Hepatocyte (in vitro differentiated cells): ENCODE results near the gene DNM3.

ENCODE experiments used
- EZH2 ChIP-seq: fragments of 200-600 bp; sonication (generic); IDR thresholded peaks from 2 replicates; pipeline ENCODE4 v1.6.1; 2016; ENCODE audit warnings: antibody characterized with exemption, mild to moderate bottlenecking, borderline replicate concordance
- EZH2phosphoT487 ChIP-seq: fragments of 200-600 bp; sonication (generic); IDR thresholded peaks from one replicate; pipeline ENCODE4 v1.6.1; 2018; ENCODE audit warnings: antibody characterized with exemption, mild to moderate bottlenecking, low read depth, moderate library complexity; ENCODE audit not compliant: unreplicated experiment, severe bottlenecking
- TF ChIP-seq, protein P1 (sequence below): fragments of 200-600 bp; sonication (generic); IDR thresholded peaks from 2 replicates; pipeline ENCODE4 v1.5.1; 2016; ENCODE audit warnings: antibody characterized with exemption, mild to moderate bottlenecking; ENCODE audit not compliant: poor library complexity

DNA sequence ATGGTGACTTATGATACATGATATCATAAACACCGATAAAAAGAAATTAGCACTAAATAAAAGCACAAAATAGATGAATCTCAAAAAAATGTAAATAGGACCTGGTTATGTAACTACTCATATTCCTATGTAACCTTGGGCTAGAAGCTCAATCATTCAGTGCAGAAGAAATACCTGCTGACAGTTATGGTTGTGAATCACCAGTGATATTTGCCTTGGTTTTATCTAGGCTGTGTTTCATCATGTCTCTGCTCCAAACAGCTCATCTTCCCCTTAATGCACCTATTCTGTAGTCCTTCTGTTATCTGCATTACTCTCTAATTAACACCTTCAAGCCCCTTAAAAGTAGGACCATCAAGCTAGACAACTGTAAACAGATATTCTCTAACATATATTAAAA is 618.9 kb downstream of the DNM3 start:
- TF ChIP-seq, protein P1, sequence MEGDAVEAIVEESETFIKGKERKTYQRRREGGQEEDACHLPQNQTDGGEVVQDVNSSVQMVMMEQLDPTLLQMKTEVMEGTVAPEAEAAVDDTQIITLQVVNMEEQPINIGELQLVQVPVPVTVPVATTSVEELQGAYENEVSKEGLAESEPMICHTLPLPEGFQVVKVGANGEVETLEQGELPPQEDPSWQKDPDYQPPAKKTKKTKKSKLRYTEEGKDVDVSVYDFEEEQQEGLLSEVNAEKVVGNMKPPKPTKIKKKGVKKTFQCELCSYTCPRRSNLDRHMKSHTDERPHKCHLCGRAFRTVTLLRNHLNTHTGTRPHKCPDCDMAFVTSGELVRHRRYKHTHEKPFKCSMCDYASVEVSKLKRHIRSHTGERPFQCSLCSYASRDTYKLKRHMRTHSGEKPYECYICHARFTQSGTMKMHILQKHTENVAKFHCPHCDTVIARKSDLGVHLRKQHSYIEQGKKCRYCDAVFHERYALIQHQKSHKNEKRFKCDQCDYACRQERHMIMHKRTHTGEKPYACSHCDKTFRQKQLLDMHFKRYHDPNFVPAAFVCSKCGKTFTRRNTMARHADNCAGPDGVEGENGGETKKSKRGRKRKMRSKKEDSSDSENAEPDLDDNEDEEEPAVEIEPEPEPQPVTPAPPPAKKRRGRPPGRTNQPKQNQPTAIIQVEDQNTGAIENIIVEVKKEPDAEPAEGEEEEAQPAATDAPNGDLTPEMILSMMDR, result no peak
- TF ChIP-seq EZH2 (no peak), EZH2phosphoT487 (no peak)
